Esophagus muscularis mucosa (tissue), 4 donors: ENCODE measurements around the gene CHRNA5.

ENCODE experiments used
- EP300 ChIP-seq: sonication (generic); formaldehyde crosslinking; IDR thresholded peaks from one replicate; pipeline ENCODE4 v1.6.1; 2017; ENCODE audit warnings: antibody characterized with exemption
- POLR2A ChIP-seq: fragments of 450-650 bp; IDR thresholded peaks from one replicate; pipeline ENCODE4 v1.6.1; 2017; ENCODE audit warnings: antibody characterized with exemption, moderate library complexity, mild to moderate bottlenecking, low read depth
- POLR2AphosphoS5 ChIP-seq, 2 donors: sonication (generic); formaldehyde crosslinking; IDR thresholded peaks; one replicate each; pipeline ENCODE4 v1.6.1; 2017; ENCODE audit warnings: antibody characterized with exemption in 2 of 2
- TF ChIP-seq, protein P1 (sequence below), 3 experiments: fragments of 200-600 bp in 2 of 3; fragments of 450-650 bp in 1 of 3; sonication (generic) in 2 of 3; IDR thresholded peaks; one replicate each; pipeline ENCODE4 v1.5.1; 2017 to 2019; ENCODE audit warnings: antibody characterized with exemption in 3 of 3, mild to moderate bottlenecking in 2 of 3, moderate library complexity in 1 of 3

DNA sequence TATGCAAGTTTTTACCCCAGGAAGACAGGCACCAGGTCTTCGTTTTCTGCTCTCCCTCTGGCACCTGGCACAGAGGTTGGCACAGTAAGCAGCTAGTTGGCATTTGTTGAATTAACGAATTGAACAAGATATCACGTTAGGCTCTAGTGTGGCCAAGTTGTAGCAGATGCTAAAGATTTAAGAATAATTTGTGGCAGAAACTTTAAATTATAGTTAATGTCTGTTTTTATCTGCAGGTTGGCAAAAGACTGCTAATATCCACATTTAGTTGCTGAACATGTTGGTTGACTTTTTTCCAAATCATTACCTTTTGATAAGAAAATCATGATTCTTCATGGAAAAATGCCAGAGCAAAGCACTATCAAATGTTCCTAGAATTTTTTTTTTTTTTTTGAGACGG lies 8.1 kb downstream of the CHRNA5 start:
- TF ChIP-seq, protein P1, sequence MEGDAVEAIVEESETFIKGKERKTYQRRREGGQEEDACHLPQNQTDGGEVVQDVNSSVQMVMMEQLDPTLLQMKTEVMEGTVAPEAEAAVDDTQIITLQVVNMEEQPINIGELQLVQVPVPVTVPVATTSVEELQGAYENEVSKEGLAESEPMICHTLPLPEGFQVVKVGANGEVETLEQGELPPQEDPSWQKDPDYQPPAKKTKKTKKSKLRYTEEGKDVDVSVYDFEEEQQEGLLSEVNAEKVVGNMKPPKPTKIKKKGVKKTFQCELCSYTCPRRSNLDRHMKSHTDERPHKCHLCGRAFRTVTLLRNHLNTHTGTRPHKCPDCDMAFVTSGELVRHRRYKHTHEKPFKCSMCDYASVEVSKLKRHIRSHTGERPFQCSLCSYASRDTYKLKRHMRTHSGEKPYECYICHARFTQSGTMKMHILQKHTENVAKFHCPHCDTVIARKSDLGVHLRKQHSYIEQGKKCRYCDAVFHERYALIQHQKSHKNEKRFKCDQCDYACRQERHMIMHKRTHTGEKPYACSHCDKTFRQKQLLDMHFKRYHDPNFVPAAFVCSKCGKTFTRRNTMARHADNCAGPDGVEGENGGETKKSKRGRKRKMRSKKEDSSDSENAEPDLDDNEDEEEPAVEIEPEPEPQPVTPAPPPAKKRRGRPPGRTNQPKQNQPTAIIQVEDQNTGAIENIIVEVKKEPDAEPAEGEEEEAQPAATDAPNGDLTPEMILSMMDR (IDR thresholded peaks at IDR 0.05) = no peak
- no peak for TF ChIP-seq EP300
- no peak for TF ChIP-seq POLR2A
- TF ChIP-seq POLR2AphosphoS5 (IDR thresholded peaks at IDR 0.05) = no peak
